ENCODE measurements around the gene ZNF592. TPM values are rescaled to one million over a fixed set of nuclear protein-coding genes. Genes with fewer than 3 reads are reported as not detected.

ZNF592 gene
- total RNA-seq, 3 donors from 2014 or later = 29.4 to 35.3 (median 33.4) TPM

GRCh38 chr15:84805221-84805620, 56.8 kb downstream of the ZNF592 start:
- no peak overlapping the region for H3K4me3 ChIP-seq
- ATAC-seq (no peak), DNase-seq (no peak)
- H3K36me3 ChIP-seq (ENCODE audit: low read depth) = peaks cover under 1% of the 10 kb centered on the region
- intact Hi-C loops (cut with DNase I, micrococcal nuclease) = no loop called here
- no peaks in the 10 kb centered on the region for H3K9me3 ChIP-seq
- TF ChIP-seq, protein P1, sequence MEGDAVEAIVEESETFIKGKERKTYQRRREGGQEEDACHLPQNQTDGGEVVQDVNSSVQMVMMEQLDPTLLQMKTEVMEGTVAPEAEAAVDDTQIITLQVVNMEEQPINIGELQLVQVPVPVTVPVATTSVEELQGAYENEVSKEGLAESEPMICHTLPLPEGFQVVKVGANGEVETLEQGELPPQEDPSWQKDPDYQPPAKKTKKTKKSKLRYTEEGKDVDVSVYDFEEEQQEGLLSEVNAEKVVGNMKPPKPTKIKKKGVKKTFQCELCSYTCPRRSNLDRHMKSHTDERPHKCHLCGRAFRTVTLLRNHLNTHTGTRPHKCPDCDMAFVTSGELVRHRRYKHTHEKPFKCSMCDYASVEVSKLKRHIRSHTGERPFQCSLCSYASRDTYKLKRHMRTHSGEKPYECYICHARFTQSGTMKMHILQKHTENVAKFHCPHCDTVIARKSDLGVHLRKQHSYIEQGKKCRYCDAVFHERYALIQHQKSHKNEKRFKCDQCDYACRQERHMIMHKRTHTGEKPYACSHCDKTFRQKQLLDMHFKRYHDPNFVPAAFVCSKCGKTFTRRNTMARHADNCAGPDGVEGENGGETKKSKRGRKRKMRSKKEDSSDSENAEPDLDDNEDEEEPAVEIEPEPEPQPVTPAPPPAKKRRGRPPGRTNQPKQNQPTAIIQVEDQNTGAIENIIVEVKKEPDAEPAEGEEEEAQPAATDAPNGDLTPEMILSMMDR (IDR thresholded peaks at IDR 0.05) = no peak
- H3K4me1 ChIP-seq (ENCODE audit: low read depth) = no peaks in the 10 kb centered on the region

- intact Hi-C loops (cut with DNase I, micrococcal nuclease) = no loop called here
- DNase-seq = no peak
- H3K36me3 ChIP-seq (ENCODE audit: low read depth) = no peaks in the 10 kb centered on the region
- ATAC-seq = no peak
- H3K4me1 ChIP-seq (ENCODE audit: low read depth) = no peaks in the 10 kb centered on the region
- TF ChIP-seq, protein P1 (IDR thresholded peaks at IDR 0.05) = no peak
- no peaks in the 10 kb centered on the region for H3K9me3 ChIP-seq
- H3K4me3 ChIP-seq = no peak overlapping the region
These were observed 58.8 kb downstream of the ZNF592 start for GRCh38 chr15:84807228-84807627.

- H3K9me3 ChIP-seq = no peaks in the 10 kb centered on the region
- TF ChIP-seq, protein P1 (IDR thresholded peaks at IDR 0.05) = no peak
- no peaks in the 10 kb centered on the region for H3K4me1 ChIP-seq (ENCODE audit: low read depth)
- DNase-seq = no peak
- H3K4me3 ChIP-seq = no peak overlapping the region
- H3K36me3 ChIP-seq (ENCODE audit: low read depth) = no peaks in the 10 kb centered on the region
- intact Hi-C loops (cut with DNase I, micrococcal nuclease) = no loop called here
- no peak for ATAC-seq
These were observed 61.9 kb downstream of the ZNF592 start for GRCh38 chr15:84810073-84810840.

DNA sequence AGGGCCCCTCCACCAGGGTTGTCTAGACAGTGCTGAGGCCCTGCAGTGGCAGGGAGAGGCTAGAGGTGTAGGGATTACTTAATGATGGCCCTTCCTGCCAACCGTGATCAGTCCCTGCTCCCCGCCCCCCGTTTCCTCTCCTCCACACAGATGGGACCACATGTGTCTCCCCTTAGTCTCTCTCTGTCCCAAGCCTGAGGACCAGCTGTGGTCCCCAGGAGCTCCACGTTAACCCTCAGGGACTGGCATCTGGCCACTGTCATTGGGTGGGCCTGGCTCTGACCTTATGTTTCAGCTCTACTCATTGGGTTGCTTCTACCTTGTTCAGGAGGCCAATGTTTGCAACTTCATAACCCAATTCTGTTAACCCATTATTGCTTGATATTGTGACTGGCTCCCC, 62.8 kb downstream of the ZNF592 start:
- ATAC-seq = no peak

DNA sequence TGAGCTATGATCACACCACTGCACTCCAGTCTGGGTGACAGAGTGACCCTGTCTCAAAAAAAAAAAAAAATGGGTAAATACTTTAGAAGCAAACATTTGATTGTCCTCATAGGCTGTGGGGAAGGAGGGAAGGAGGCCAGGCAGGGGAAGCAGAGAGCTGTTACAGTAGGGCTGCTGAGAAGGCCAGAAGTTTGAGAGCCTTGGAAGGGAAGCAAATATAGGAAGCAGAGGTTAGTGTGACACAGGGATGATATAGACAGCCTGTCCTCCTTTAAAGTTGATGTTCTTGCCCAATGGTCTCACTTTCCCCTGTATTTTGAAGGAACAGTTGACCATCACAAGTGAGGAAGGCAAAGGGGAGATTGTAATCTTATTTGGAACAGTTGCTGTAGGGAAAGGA, 63.4 kb downstream of the ZNF592 start:
- DNase-seq (no peak), ATAC-seq (no peak)
- no peaks in the 10 kb centered on the region for H3K4me1 ChIP-seq (ENCODE audit: low read depth)
- H3K9me3 ChIP-seq = no peaks in the 10 kb centered on the region
- intact Hi-C loops (cut with DNase I, micrococcal nuclease) = no loop called here
- TF ChIP-seq, protein P1 (IDR thresholded peaks at IDR 0.05) = no peak
- H3K4me3 ChIP-seq = no peak overlapping the region
- H3K36me3 ChIP-seq (ENCODE audit: low read depth) = no peaks in the 10 kb centered on the region

More for the DNA sequence above, 62.8 kb downstream of the ZNF592 start:
- Histone ChIP-seq H3K4me3 (no peak overlapping the region), H3K9me3 (no peaks in the 10 kb centered on the region), H3K4me1 (ENCODE audit: low read depth) (no peaks in the 10 kb centered on the region), H3K36me3 (ENCODE audit: low read depth) (no peaks in the 10 kb centered on the region)
- TF ChIP-seq, protein P1 (IDR thresholded peaks at IDR 0.05) = no peak
- intact Hi-C loops (cut with DNase I, micrococcal nuclease) = no loop called here
- no peak for DNase-seq

Data from mucosa of descending colon (tissue), 3 donors.